ENCODE results near the gene MEST. TPM values are rescaled to one million over a fixed set of nuclear protein-coding genes. Genes with fewer than 3 reads are reported as not detected.

Gene MEST
- total RNA-seq, 1 experiment from 2014 or later, result 49.5 TPM

DNA sequence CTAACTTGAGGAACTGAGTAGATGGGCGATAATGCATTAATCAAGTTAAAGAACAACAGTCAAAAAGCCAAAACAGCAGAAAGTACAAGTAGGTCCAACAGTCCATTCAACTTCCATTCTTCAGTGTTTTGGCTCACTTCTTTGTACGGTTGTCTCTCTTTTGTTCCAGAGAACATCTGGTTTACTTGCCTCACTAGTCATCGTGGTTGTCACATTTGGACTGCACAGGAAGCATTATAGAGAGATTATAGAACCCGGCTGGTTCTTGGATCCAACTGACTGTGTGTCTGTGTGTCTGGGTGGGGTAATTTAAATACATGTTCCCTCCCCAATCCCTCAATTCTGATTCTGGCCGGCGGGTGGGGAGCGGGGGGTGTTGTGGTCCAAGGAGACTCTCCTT lies 49.3 kb upstream of the MEST start (continued):
- TF ChIP-seq, protein P1, sequence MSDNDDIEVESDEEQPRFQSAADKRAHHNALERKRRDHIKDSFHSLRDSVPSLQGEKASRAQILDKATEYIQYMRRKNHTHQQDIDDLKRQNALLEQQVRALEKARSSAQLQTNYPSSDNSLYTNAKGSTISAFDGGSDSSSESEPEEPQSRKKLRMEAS (IDR thresholded peaks at IDR 0.05), result no peak
- no peak for TF ChIP-seq POLR2A (IDR thresholded peaks at IDR 0.05; ENCODE audit: borderline replicate concordance, extremely low read depth, insufficient read depth, insufficient read length)

DNA sequence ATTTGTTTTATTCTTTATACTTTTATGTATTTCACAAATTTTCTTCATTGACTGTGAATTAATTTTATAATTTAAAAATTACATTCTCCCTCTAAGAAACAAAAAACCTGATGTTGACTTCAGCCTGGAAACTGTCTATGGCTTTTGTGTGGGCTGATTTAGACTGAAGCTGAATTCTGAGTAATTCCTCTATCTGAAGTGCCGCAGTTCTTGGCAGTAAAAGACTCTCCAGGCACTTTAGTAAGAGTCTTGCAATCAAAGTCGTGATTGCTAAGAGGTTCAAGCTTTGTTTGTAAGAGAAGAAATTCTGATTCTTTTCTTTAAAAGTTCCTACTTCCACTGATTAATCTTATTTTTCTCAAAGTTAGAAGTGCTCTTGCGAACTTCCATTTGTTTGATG lies 47.7 kb upstream of the MEST start:
- no peaks in the 10 kb centered on the region for H3K9me2 ChIP-seq (ENCODE audit: insufficient read depth)
- RAD21 ChIA-PET (ENCODE audit: low non-redundant PET in 1 of 2, low total read pairs in 2 of 2, uncharacterized antibody in 2 of 2, unreplicated experiment in 2 of 2), result no interaction called here
- CTCF ChIA-PET, result no interaction called here
- H2AFZ ChIP-seq (ENCODE audit: low read depth, low read length, poor library complexity, severe bottlenecking), result peak overlapping the region; percentile 3
- H4K20me1 ChIP-seq (ENCODE audit: insufficient read depth), result no peaks in the 10 kb centered on the region
- ATAC-seq (no peak), DNase-seq (ENCODE audit: low read depth, low spot score) (no peak)
- intact Hi-C loops (cut with micrococcal nuclease), result no loop called here
- H3K4me2 ChIP-seq (ENCODE audit: low read length), result no peak overlapping the region
- no TSS peak for BruUV-seq (replicated peaks)
- peaks cover 10 to 23% of the 10 kb centered on the region in 2 experiments for H3K4me1 ChIP-seq (ENCODE audit: control insufficient read depth in 1 of 2, insufficient read depth in 2 of 2, low read length in 2 of 2)
- no peaks in the 10 kb centered on the region for H3K79me2 ChIP-seq (ENCODE audit: insufficient read depth, low read length)
- no peaks in the 10 kb centered on the region for H3K27me3 ChIP-seq (ENCODE audit: insufficient read depth, low read length)
- H3K4me3 ChIP-seq (replicated peaks in 1 of 2; ENCODE audit: low read depth in 1 of 2, low read length in 2 of 2), result no peak overlapping the region
- TF ChIP-seq SRF (IDR thresholded peaks at IDR 0.05; ENCODE audit: low read depth) (no peak), ELF1 (IDR thresholded peaks at IDR 0.05; ENCODE audit: borderline replicate concordance, low read depth) (no peak), EZH2 (IDR thresholded peaks at IDR 0.05) (no peak), YY1 (IDR thresholded peaks at IDR 0.05; ENCODE audit: extremely low read depth, insufficient replicate concordance, low read depth, low read length) (no peak), SP1 (IDR thresholded peaks at IDR 0.05; ENCODE audit: low read depth) (no peak), SIN3A (IDR thresholded peaks at IDR 0.05; ENCODE audit: low read depth) (no peak), CBX3 (IDR thresholded peaks at IDR 0.05; ENCODE audit: low read depth) (no peak), JUND (IDR thresholded peaks at IDR 0.05) (no peak), ZFX (IDR thresholded peaks at IDR 0.05) (no peak), TCF7L2 (IDR thresholded peaks at IDR 0.05; ENCODE audit: borderline replicate concordance, extremely low read depth, insufficient read depth, insufficient read length) (no peak), ZNF274 (IDR thresholded peaks at IDR 0.05; ENCODE audit: low read depth, low read length) (no peak), EZH2phosphoT487 (IDR thresholded peaks at IDR 0.05; ENCODE audit: borderline replicate concordance) (no peak), RAD21 (IDR thresholded peaks at IDR 0.05; ENCODE audit: low read depth) (no peak), EGR1 (IDR thresholded peaks at IDR 0.05; ENCODE audit: low read depth) (no peak), POLR2A (IDR thresholded peaks at IDR 0.05; ENCODE audit: borderline replicate concordance, extremely low read depth, insufficient read depth, insufficient read length) (no peak)
- TF ChIP-seq, protein P2, sequence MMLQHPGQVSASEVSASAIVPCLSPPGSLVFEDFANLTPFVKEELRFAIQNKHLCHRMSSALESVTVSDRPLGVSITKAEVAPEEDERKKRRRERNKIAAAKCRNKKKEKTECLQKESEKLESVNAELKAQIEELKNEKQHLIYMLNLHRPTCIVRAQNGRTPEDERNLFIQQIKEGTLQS (IDR thresholded peaks at IDR 0.05), result no peak
- TF ChIP-seq, protein P1 (IDR thresholded peaks at IDR 0.05), result no peak
- TF ChIP-seq, protein P3, sequence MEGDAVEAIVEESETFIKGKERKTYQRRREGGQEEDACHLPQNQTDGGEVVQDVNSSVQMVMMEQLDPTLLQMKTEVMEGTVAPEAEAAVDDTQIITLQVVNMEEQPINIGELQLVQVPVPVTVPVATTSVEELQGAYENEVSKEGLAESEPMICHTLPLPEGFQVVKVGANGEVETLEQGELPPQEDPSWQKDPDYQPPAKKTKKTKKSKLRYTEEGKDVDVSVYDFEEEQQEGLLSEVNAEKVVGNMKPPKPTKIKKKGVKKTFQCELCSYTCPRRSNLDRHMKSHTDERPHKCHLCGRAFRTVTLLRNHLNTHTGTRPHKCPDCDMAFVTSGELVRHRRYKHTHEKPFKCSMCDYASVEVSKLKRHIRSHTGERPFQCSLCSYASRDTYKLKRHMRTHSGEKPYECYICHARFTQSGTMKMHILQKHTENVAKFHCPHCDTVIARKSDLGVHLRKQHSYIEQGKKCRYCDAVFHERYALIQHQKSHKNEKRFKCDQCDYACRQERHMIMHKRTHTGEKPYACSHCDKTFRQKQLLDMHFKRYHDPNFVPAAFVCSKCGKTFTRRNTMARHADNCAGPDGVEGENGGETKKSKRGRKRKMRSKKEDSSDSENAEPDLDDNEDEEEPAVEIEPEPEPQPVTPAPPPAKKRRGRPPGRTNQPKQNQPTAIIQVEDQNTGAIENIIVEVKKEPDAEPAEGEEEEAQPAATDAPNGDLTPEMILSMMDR (IDR thresholded peaks at IDR 0.05 in 2 of 3, conservative IDR thresholded peaks at IDR 0.05 in 1 of 3; ENCODE audit: borderline replicate concordance in 1 of 3, insufficient read depth in 1 of 3, low read depth in 2 of 3, low read length in 2 of 3), result no peak
- TF ChIP-seq, protein P4, sequence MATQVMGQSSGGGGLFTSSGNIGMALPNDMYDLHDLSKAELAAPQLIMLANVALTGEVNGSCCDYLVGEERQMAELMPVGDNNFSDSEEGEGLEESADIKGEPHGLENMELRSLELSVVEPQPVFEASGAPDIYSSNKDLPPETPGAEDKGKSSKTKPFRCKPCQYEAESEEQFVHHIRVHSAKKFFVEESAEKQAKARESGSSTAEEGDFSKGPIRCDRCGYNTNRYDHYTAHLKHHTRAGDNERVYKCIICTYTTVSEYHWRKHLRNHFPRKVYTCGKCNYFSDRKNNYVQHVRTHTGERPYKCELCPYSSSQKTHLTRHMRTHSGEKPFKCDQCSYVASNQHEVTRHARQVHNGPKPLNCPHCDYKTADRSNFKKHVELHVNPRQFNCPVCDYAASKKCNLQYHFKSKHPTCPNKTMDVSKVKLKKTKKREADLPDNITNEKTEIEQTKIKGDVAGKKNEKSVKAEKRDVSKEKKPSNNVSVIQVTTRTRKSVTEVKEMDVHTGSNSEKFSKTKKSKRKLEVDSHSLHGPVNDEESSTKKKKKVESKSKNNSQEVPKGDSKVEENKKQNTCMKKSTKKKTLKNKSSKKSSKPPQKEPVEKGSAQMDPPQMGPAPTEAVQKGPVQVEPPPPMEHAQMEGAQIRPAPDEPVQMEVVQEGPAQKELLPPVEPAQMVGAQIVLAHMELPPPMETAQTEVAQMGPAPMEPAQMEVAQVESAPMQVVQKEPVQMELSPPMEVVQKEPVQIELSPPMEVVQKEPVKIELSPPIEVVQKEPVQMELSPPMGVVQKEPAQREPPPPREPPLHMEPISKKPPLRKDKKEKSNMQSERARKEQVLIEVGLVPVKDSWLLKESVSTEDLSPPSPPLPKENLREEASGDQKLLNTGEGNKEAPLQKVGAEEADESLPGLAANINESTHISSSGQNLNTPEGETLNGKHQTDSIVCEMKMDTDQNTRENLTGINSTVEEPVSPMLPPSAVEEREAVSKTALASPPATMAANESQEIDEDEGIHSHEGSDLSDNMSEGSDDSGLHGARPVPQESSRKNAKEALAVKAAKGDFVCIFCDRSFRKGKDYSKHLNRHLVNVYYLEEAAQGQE (IDR thresholded peaks at IDR 0.05; ENCODE audit: low read depth), result no peak
- H3K9ac ChIP-seq (ENCODE audit: low read length), result no peak overlapping the region
- H3K27ac ChIP-seq (ENCODE audit: low read depth, low read length), result no peak overlapping the region
- POLR2A ChIA-PET, result no interaction called here
- peaks cover 4 to 6% of the 10 kb centered on the region in 2 experiments; a peak in 2 of 4 replicates for H3K9me3 ChIP-seq (ENCODE audit: control insufficient read depth in 1 of 2, insufficient read depth in 1 of 2, low read depth in 1 of 2, low read length in 2 of 2)
- no peaks in the 10 kb centered on the region for H3K36me3 ChIP-seq (ENCODE audit: control insufficient read depth in 1 of 2, insufficient read depth in 2 of 2, low read length in 2 of 2)

Data from HCT116 (cell line).